Suppressor macrophage treated with lipopolysaccharide for 1 hour (primary cell): ENCODE data around the gene NAXE.

Experiments
- DNase-seq, 3 donors: peaks; one replicate each; pipeline ENCODE4 v3.0.0-alpha.2; 2020 to 2022

The NAXE gene

DNA sequence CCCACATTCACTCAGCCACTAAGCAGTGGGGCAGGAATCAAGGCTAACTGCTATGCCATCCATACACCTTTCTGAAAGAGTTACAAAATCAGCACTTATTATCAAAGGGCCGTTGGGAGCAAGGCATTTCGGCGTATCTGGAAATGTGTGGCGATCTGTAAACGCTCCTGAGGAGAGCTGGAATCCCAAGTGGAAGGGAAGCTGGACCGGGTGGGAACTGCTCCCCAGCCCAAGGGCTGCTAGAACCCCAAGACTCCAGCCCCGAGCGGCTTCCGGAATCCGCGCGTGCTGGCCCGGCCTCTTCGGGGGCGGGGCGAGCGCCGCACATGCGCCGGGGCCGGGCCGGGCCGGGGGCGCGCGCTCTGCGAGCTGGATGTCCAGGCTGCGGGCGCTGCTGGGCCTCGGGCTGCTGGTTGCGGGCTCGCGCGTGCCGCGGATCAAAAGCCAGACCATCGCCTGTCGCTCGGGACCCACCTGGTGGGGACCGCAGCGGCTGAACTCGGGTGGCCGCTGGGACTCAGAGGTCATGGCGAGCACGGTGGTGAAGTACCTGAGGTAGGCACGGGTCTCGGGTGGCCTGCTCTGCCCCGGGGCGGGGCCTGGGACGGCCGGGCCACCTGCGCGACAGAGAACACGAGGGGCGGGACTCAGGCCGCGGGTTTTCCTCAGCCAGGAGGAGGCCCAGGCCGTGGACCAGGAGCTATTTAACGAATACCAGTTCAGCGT, at the start of gene NAXE:
Gene NAXE (plus strand): TSS at position 345 of the 726 bp plus-strand sequence. CDS start 29 bp downstream, at position 374.
- DNase-seq, result peak; percentile 77 to 91 (median 79)

- no peak for DNase-seq
These were observed 48.5 kb upstream of the NAXE start for GRCh38 chr1:156543066-156543465.

GRCh38 chr1:156544592-156545102, 46.9 kb upstream of the NAXE start:
- no peak for DNase-seq

GRCh38 chr1:156546267-156546666, 45.3 kb upstream of the NAXE start:
- no peak for DNase-seq

DNA sequence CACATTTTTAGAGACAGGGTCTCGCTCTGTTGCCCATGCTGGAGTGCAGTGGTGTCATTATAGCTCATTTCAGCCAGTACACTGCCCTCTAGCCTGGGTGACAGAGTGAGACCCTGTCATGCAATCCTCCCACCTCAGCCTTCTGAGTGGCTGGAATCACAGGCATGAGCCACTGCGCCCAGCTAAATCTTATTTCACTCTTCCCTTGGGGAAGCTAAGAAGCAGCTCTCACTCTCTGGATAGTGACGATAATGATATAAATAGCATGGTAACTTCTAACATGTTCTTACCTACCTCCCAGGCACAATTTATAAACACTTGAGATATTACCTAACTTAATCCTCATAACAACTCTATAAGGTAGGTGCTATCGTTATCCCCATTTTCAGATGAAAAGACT, 44.1 kb upstream of the NAXE start:
- no peak for DNase-seq

DNA sequence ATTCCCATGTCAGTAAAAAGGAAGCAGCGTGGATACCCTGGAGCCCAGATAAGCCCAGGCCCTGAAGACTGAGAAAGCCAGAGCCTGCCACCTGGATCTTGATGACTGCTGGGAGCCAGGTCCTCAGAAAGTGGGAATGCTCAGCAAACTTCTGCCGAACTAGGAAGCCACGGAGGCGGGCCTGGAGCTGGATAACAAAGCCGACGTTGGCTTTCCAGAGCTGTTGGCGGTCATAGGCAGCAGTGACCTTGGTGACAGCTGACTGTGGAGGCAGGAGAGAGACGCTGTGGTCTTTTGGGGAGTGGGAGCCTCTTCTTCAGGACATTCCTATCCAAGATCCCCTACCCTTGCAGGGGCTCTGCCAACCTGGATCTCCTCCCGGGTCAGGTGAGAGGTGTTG, 43.6 kb upstream of the NAXE start:
- DNase-seq, result no peak

GRCh38 chr1:156549390-156549789, 42.2 kb upstream of the NAXE start:
- no peak for DNase-seq

GRCh38 chr1:156549831-156550230, 41.7 kb upstream of the NAXE start:
- no peak for DNase-seq

- DNase-seq, result no peak
These were observed 41.2 kb upstream of the NAXE start for GRCh38 chr1:156550346-156550745.

DNA sequence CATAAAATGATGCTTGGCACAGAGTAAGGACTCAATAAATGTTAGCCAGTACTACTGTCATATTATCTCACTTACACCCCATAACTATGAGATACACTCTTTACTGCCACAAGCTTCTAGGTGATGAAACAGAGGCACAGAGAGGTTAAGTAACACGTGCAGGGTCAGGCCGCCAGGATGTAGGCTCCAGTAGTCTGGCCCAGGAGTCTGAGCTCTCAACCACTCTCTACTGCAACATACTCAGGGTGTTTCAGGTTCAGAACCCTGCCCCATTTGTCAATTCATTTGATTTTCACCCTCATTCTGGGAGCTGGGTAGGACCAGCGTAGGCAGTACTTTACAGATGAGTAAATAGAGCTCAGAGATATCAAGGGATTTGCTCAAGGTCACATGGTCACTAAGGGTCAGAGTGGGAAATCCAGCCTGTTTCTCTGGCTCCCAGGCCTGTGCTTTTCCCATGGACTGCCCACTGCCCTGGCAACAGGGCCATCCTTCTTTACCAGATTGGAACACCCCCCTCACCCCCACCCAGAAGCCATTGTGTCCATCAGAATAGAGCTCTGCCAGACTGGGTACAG, 40.4 kb upstream of the NAXE start:
- DNase-seq, result peak in 1 of 3 donors; percentile 33

- peak; percentile 64 to 69 (median 65) for DNase-seq
These were observed 39.7 kb upstream of the NAXE start for GRCh38 chr1:156551869-156552268.

DNA sequence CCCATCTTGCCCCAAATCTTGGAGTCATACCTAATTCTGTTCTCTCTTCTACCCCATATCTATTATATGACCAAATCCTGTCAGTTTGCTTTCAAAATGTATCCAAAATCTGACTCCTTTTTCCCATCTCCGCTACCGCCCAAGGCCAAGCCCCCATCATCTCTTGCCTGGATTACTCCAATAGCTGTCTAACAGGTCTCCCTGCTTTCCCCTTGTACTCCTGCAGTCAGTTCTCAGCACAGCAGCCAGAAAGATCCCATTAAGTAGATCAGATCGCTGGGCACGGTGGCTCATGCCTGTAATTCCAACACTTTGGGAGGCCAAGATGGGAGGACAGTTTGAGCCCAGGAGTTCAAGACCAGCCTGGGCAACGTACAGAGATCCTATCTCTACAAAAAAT, 39.1 kb upstream of the NAXE start:
- DNase-seq, result no peak

GRCh38 chr1:156552937-156553336, 38.6 kb upstream of the NAXE start:
- peak; percentile 80 to 84 (median 82) for DNase-seq

DNA sequence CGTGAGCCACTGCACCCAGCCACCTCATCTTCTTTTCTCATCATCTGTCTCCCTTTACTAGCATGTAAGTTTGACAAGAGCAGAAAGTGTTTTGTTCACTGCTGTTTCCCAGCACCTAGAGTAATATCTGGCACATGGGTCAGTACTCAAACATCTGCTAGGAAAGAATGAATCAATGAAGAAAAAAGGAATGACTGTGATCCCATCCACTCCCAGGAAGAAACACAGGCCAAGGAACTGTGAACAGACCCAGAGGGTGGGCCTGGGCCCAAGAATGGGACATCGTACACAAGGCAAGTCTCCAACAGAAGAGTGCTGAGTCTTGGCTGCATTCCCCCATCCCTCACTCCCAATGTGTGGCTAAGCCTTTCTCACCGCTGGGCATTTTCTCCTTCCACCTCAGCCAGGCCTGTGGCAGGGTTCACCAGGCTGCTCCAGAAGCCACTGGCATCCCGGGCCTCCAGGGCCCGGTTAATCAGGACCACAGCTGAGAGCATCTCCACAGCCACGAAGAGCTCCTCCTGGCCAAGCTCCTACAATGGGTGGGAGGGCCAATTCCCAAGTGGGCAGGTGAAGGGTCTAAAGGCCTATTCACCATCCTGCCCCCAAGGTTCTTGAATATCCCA, 37.6 kb upstream of the NAXE start:
- no peak for DNase-seq

DNA sequence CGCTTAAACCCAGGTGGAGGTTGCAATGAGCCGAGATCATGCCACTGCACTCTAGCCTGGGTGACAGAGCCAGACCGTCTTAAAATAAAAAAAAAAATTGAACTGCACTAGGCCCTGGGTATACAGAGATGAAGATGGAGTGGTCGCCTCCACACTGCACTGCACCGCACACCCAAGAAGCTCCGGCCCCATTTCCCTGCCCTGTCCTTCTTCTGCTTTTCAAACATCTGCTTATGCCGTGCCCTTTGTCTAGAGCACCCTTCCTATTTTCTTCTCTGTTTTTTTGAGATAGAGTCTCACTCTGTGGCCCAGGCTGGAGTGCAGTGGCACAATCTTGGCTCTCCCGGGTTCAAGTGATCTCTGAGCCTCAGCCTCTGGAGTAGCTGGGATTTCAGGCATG, 36.6 kb upstream of the NAXE start:
- DNase-seq, result peak in 2 of 3 donors; percentile 30 to 44

DNA sequence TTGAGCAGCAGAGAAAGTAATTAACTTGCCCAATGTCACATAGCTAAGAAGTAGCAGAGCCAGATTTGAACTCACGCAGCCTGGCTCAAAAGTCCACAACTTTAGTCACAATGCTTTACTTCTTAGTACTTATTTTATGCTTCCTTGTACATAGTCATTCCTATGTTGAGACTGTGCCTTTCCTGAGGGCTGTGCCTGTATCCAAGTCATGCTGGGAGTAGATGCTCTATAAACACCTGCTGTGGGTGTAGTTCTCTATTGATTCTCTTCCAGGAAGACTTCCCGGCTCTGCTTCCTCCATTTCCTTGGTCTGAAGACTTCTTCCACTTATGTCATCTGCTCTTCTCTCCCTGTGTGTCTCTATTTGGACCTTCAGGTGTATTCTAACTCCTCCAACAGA, 35.9 kb upstream of the NAXE start:
- DNase-seq, result no peak

DNA sequence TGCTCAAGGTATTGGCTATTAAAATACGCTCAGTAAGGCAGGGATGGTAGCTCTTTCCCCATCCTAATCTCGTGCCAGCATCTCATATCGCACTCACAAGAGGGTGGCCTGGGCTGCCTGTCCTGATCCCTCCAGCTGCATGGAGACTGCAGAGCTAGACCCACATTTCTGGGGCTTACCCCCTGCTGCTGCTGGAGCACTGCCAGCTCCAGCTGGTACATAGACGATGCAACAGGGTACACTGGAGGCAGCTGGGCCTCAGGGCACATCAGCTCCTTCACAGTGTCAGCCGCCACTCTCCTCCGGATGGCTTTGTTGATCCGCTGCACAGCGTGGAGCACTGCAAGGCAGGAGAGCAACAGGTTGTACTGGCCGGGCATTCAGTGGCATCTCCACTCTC, 35.2 kb upstream of the NAXE start:
- DNase-seq, result no peak

DNA sequence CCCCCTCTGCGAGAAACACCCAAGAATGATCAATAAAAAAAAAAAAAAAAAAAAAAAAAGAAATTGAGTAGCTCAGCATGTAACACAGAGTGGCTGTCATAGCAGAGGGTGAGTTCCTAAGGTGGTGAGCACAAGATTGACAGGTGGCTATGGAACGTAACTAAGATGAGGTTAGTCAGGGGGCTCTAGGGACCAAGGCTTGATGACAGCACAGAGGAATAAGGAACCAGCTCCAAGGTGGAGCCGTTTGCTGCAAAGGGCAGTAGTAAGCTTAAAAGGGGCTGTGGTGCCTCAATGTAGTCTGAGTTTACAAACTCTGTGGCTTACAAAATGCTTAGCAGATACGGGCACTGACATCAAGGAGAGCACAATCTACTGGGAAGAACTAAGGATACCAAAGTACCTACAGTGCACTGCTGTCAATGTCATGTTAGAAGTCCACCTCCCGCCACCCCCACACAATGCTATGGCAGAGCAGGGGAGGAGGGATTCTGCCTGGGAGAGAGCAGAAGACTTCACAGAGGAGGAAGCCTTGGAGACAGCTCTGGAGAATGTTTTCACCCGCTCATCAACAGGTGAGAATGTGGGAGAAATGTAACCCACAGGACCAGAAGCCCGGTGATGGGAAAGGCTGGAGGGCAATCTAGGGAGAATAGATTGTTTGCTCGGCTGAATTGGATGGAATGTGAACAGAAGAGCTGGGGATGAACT, 32.3 kb upstream of the NAXE start:
- DNase-seq, result no peak

- no peak for DNase-seq
These were observed 31.7 kb upstream of the NAXE start for GRCh38 chr1:156559797-156560385.

DNA sequence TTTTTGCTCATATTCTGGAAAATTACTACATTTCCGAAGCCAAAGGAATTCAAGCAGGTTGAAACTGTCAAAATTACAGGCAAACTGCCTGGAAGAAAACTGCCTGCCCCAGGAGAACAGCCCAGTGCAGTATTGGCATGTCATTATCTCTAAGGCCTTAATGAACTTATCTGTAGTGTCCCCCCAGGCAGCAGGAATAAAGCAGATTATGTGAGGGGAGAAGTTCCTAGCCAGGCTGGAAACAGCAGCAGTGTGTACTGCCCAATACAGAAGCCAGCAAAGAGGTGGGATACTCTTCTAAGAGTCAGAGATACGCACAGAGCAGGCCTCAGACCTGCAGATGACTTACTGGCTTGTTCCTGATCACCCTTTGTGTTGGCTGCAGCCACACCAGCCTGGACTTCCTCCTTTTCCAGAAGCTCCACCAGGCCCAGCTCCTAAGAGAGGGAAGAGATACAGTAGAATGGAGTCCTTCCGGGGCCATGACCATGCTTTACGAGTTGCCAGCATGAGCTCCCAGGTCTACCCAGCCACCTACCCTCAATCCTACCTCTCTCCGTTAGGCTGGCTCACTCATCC, 30.9 kb upstream of the NAXE start:
- DNase-seq, result peak in 2 of 3 donors; percentile 36 to 37

DNA sequence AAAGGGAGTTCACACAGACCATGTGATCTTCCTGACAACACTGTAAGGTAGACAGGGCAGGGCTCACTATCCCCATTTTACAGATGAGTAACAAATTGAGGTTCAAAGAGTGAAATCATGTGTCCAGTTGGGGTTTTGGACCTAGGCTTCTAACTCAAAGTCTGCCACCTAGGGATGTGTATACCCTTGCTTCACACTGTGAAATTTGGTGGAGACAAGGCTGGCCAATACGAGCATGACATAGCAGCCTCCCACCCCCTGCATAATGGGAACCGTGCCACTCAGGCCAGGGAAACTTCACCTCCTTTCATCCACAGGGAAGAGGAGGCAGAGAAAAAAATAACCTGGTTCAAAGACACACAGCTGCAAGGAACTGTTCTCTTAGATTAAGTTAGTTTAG, 26.1 kb upstream of the NAXE start:
- no peak for DNase-seq

GRCh38 chr1:156566436-156566835, 25.1 kb upstream of the NAXE start:
- peak in 1 of 3 donors; percentile 20 for DNase-seq
